Measurements from ENCODE around the gene BATF.

Gene BATF

GRCh38 chr14:75579882-75580281, 57.6 kb downstream of the BATF start:
- peak overlapping the region; percentile 89 for H3K4me3 ChIP-seq (ENCODE audit: low read length)
- no peaks in the 10 kb centered on the region for H3K36me3 ChIP-seq (ENCODE audit: control insufficient read depth, insufficient read depth, low read length, severe bottlenecking)
- H3K9ac ChIP-seq (ENCODE audit: low read length) = peak overlapping the region; percentile 85
- H3K4me1 ChIP-seq (ENCODE audit: control insufficient read depth, insufficient read depth, low read length) = peaks cover 22% of the 10 kb centered on the region
- no peaks in the 10 kb centered on the region for H3K9me3 ChIP-seq (ENCODE audit: control insufficient read depth, low read length)
- DNase-seq (ENCODE audit: low read depth) = peak; percentile 13
- H3K27me3 ChIP-seq (replicated peaks; ENCODE audit: control insufficient read depth, insufficient read depth, low read length) = peaks cover 3% of the 10 kb centered on the region

GRCh38 chr14:75587388-75587787, 65.1 kb downstream of the BATF start:
- Histone ChIP-seq H3K27me3 (replicated peaks; ENCODE audit: control insufficient read depth, insufficient read depth, low read length) (peaks cover 5% of the 10 kb centered on the region), H3K4me1 (ENCODE audit: control insufficient read depth, insufficient read depth, low read length) (peaks cover 11% of the 10 kb centered on the region), H3K9ac (ENCODE audit: low read length) (no peak overlapping the region), H3K9me3 (ENCODE audit: control insufficient read depth, low read length) (peaks cover 4% of the 10 kb centered on the region), H3K36me3 (ENCODE audit: control insufficient read depth, insufficient read depth, low read length, severe bottlenecking) (peaks cover 14% of the 10 kb centered on the region), H3K4me3 (ENCODE audit: low read length) (no peak overlapping the region)
- DNase-seq (ENCODE audit: low read depth) = no peak

- Histone ChIP-seq H3K27me3 (replicated peaks; ENCODE audit: control insufficient read depth, insufficient read depth, low read length) (peaks cover 1% of the 10 kb centered on the region), H3K4me3 (ENCODE audit: low read length) (no peak overlapping the region), H3K9ac (ENCODE audit: low read length) (no peak overlapping the region), H3K9me3 (ENCODE audit: control insufficient read depth, low read length) (peaks cover 4% of the 10 kb centered on the region), H3K36me3 (ENCODE audit: control insufficient read depth, insufficient read depth, low read length, severe bottlenecking) (peaks cover 14% of the 10 kb centered on the region), H3K4me1 (ENCODE audit: control insufficient read depth, insufficient read depth, low read length) (peaks cover 24% of the 10 kb centered on the region)
- no peak for DNase-seq (ENCODE audit: low read depth)
Measured at GRCh38 chr14:75589931-75590330, 67.7 kb downstream of the BATF start.

- no peak overlapping the region for H3K4me3 ChIP-seq (ENCODE audit: low read length)
- DNase-seq (ENCODE audit: low read depth) = no peak
- H3K4me1 ChIP-seq (ENCODE audit: control insufficient read depth, insufficient read depth, low read length) = peaks cover 30% of the 10 kb centered on the region
- no peaks in the 10 kb centered on the region for H3K27me3 ChIP-seq (replicated peaks; ENCODE audit: control insufficient read depth, insufficient read depth, low read length)
- H3K9ac ChIP-seq (ENCODE audit: low read length) = no peak overlapping the region
- peaks cover 4% of the 10 kb centered on the region for H3K9me3 ChIP-seq (ENCODE audit: control insufficient read depth, low read length)
- H3K36me3 ChIP-seq (ENCODE audit: control insufficient read depth, insufficient read depth, low read length, severe bottlenecking) = peaks cover 14% of the 10 kb centered on the region
Measured at GRCh38 chr14:75591331-75591946, 69.2 kb downstream of the BATF start.

GRCh38 chr14:75591987-75592575, 69.8 kb downstream of the BATF start:
- Histone ChIP-seq H3K4me3 (ENCODE audit: low read length) (no peak overlapping the region), H3K27me3 (replicated peaks; ENCODE audit: control insufficient read depth, insufficient read depth, low read length) (no peaks in the 10 kb centered on the region), H3K36me3 (ENCODE audit: control insufficient read depth, insufficient read depth, low read length, severe bottlenecking) (peaks cover 14% of the 10 kb centered on the region), H3K9me3 (ENCODE audit: control insufficient read depth, low read length) (peaks cover 4% of the 10 kb centered on the region), H3K9ac (ENCODE audit: low read length) (no peak overlapping the region), H3K4me1 (ENCODE audit: control insufficient read depth, insufficient read depth, low read length) (peaks cover 27% of the 10 kb centered on the region)
- DNase-seq (ENCODE audit: low read depth) = no peak

- Histone ChIP-seq H3K27me3 (replicated peaks; ENCODE audit: control insufficient read depth, insufficient read depth, low read length) (no peaks in the 10 kb centered on the region), H3K9me3 (ENCODE audit: control insufficient read depth, low read length) (peaks cover 4% of the 10 kb centered on the region), H3K4me3 (ENCODE audit: low read length) (no peak overlapping the region), H3K4me1 (ENCODE audit: control insufficient read depth, insufficient read depth, low read length) (peaks cover 30% of the 10 kb centered on the region), H3K9ac (ENCODE audit: low read length) (no peak overlapping the region), H3K36me3 (ENCODE audit: control insufficient read depth, insufficient read depth, low read length, severe bottlenecking) (peaks cover 14% of the 10 kb centered on the region)
- no peak for DNase-seq (ENCODE audit: low read depth)
Measured at GRCh38 chr14:75595226-75595625, 73.0 kb downstream of the BATF start.

All from adipocyte (in vitro differentiated cells).